Keratinocyte (primary cell): ENCODE measurements around the gene MBTD1. TPM values are rescaled to one million over a fixed set of nuclear protein-coding genes. Genes with fewer than 3 reads are reported as not detected.

ENCODE experiments used
- DNase-seq: peaks from one replicate; pipeline ENCODE4 v3.0.0-alpha.2; 2011; ENCODE audit warnings: low read depth, missing footprints, low spot score
- FAIRE-seq: peaks from 2 replicates; lab custom pipeline; 2011; peaks lifted over from hg19 to GRCh38; lab: Jason Lieb, UNC
- H2AFZ ChIP-seq: 2 replicates; pipeline ENCODE4 v1.6.0; 2012; ENCODE audit warnings: low read length, control low read depth, inconsistent platforms; ENCODE audit not compliant: control insufficient read depth
- H3K27ac ChIP-seq: 2 replicates; pipeline ENCODE4 v1.5.1; 2011; ENCODE audit warnings: low read length; ENCODE audit not compliant: control insufficient read depth, insufficient read depth
- H3K27me3 ChIP-seq: 3 replicates; pipeline ENCODE4 v1.6.0; 2011; ENCODE audit warnings: low read length; ENCODE audit not compliant: control insufficient read depth, insufficient read depth; ENCODE audit errors: extremely low read depth
- H3K36me3 ChIP-seq, 2 experiments: 2 replicates in 1 of 2; 3 replicates in 1 of 2; pipeline ENCODE4 v1.5.1; 2011; ENCODE audit warnings: low read length in 2 of 2, mild to moderate bottlenecking in 1 of 2; ENCODE audit not compliant: control insufficient read depth in 2 of 2, insufficient read depth in 2 of 2; ENCODE audit errors: extremely low read depth in 1 of 2
- H3K4me1 ChIP-seq: 3 replicates; pipeline ENCODE4 v1.5.1; 2011; ENCODE audit warnings: low read length; ENCODE audit not compliant: control insufficient read depth, insufficient read depth; ENCODE audit errors: extremely low read depth
- H3K4me2 ChIP-seq: 3 replicates; pipeline ENCODE4 v1.6.0; 2011; ENCODE audit warnings: low read depth, low read length; ENCODE audit not compliant: control insufficient read depth, insufficient read depth; ENCODE audit errors: extremely low read depth
- H3K4me3 ChIP-seq, 3 experiments: fragments of 200-600 bp in 1 of 3; sonication (generic) in 1 of 3; 2 replicates in 2 of 3; 3 replicates in 1 of 3; pipeline ENCODE4 v1.5.1; 2011 to 2016; ENCODE audit warnings: low read length in 3 of 3, mild to moderate bottlenecking in 3 of 3, control low read depth in 2 of 3, inconsistent platforms in 1 of 3, low read depth in 1 of 3, mixed read lengths in 1 of 3, mixed run types in 1 of 3, moderate library complexity in 1 of 3; ENCODE audit not compliant: control insufficient read depth in 2 of 3, insufficient read depth in 2 of 3; ENCODE audit errors: extremely low read depth in 1 of 3
- H3K79me2 ChIP-seq: 2 replicates; pipeline ENCODE4 v1.6.0; 2012; ENCODE audit warnings: low read length; ENCODE audit not compliant: control insufficient read depth, insufficient read depth
- H3K9ac ChIP-seq: 3 replicates; pipeline ENCODE4 v1.6.0; 2011; ENCODE audit warnings: low read length; ENCODE audit not compliant: control insufficient read depth, insufficient read depth; ENCODE audit errors: extremely low read depth
- H3K9me1 ChIP-seq: 3 replicates; pipeline ENCODE4 v1.6.0; 2011; ENCODE audit warnings: low read length; ENCODE audit not compliant: control insufficient read depth, insufficient read depth; ENCODE audit errors: extremely low read depth
- H3K9me3 ChIP-seq: 2 replicates; pipeline ENCODE4 v1.5.1; 2012; ENCODE audit warnings: low read depth, low read length; ENCODE audit not compliant: control insufficient read depth
- H4K20me1 ChIP-seq: 3 replicates; pipeline ENCODE4 v1.6.0; 2011; ENCODE audit warnings: low read length; ENCODE audit not compliant: control insufficient read depth, insufficient read depth; ENCODE audit errors: extremely low read depth
- CTCF ChIP-seq, 3 experiments: IDR thresholded peaks in 1 of 3; conservative IDR thresholded peaks in 1 of 3; optimal IDR thresholded peaks in 1 of 3; 2 replicates in 2 of 3; 3 replicates in 1 of 3; pipeline versions ENCODE3 to v1.5.1; 2011; ENCODE audit warnings: low read length in 3 of 3, mild to moderate bottlenecking in 3 of 3, moderate library complexity in 2 of 3, control low read depth in 1 of 3, inconsistent platforms in 1 of 3; ENCODE audit not compliant: insufficient read depth in 2 of 3; ENCODE audit errors: extremely low read depth in 1 of 3
- EZH2 ChIP-seq: IDR thresholded peaks from one replicate; pipeline ENCODE4 v1.6.1; 2012; ENCODE audit warnings: inconsistent platforms, mild to moderate bottlenecking, low read length, moderate library complexity
- dilution Hi-C: fragments of 300-500 bp; cut with MboI; formaldehyde crosslinking; loops from one replicate; pipeline ENCODE4 v1.7.0; 2020; ENCODE audit warnings: low sequenced_read_pairs; ENCODE audit not compliant: extremely low pct_ligation_motif_present
- polyA plus RNA-seq, 5 experiments: library from polyadenylated mRNA; depleted of rRNA in 3 of 5; stranded (reverse) in 3 of 5; stranded (forward) in 1 of 5; unstranded in 1 of 5; fragments of >200 nt; gene quantifications; 1 replicate in 1 of 5; 2 replicates in 3 of 5; 3 replicates in 1 of 5; pipeline versions ENCODE4 v1.2.1 to v1.2.3, GENCODE V29; 2011 to 2012; ENCODE audit warnings: missing spikeins in 2 of 5, low read depth in 1 of 5, low replicate concordance in 1 of 5

Gene MBTD1
- polyA plus RNA-seq, 1 donor (not counting 4 experiments of a cell fraction or from before 2014, with no cell fraction given), result 7.0 TPM

DNA sequence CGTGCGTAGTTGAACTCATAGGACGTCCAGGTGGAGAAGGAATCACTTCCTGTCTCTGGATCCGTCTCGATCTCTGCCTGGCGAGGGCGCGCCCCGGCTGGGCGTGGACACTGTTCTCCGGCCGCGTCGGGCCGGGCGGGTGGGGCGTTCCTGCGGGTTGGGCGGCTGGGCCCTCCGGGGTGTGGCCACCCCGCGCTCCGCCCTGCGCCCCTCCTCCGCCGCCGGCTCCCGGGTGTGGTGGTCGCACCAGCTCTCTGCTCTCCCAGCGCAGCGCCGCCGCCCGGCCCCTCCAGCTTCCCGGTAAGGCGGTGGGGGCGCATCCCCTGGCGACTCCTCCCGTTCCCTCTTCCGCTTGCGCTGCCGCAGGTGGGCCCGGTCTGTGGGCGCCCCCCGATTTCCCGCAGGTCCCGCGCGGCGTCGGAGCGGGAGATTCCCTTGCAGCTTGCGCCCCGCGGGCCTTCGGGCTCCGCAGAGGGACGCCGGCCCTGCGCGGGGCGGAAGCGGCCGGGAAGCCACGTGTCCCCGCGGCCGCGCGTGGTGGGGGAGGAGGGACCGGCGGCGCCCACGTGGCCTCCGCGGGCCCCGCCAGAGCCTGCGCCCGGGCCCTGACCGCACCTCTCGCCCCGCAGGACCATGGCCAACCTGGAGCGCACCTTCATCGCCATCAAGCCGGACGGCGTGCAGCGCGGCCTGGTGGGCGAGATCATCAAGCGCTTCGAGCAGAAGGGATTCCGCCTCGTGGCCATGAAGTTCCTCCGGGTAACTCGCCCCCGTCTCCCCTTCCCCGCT is 93.5 kb downstream of the MBTD1 start, which contains the start of gene NME2:
NME2 (plus strand) TSS at position 214 of the 789 bp plus-strand sequence; CDS start at position 634, 420 bp downstream.
- Histone ChIP-seq H3K9me3 (no peaks in the 10 kb centered on the region), H4K20me1 (peaks cover 3% of the 10 kb centered on the region), H3K36me3 (peaks cover 24 to 34% of the 10 kb centered on the region in 2 experiments), H3K27me3 (no peaks in the 10 kb centered on the region), H3K27ac (peak within 1 kb of the TSS; percentile 88), H3K4me2 (peak within 1 kb of the TSS; percentile 92), H3K9ac (peak within 1 kb of the TSS; percentile 96), H3K9me1 (no peaks in the 10 kb centered on the region), H2AFZ (peak within 1 kb of the TSS; percentile 82), H3K79me2 (peaks cover 26% of the 10 kb centered on the region), H3K4me3 (peak within 1 kb of the TSS; percentile 90 to 96 (median 95)), H3K4me1 (peaks cover 18% of the 10 kb centered on the region)
- DNase-seq, result peak; percentile 41
- FAIRE-seq, result peak; percentile 75
- peak in 1 of 3 experiments; percentile 17 for TF ChIP-seq CTCF (optimal IDR thresholded peaks at IDR 0.05 in 1 of 3, IDR thresholded peaks at IDR 0.05 in 1 of 3, conservative IDR thresholded peaks at IDR 0.05 in 1 of 3; ENCODE audit: extremely low read depth in 1 of 3, insufficient read depth in 2 of 3, low read length in 3 of 3)
- no peak for TF ChIP-seq EZH2
- dilution Hi-C loops, result no loop called here

GRCh38 chr17:51165680-51166197 is 94.1 kb downstream of the MBTD1 start:
- Histone ChIP-seq H3K27me3 (no peaks in the 10 kb centered on the region), H4K20me1 (peaks cover 3% of the 10 kb centered on the region), H3K9me3 (no peaks in the 10 kb centered on the region), H3K27ac (peak overlapping the region; percentile 88), H3K4me3 (peak overlapping the region; percentile 90 to 96 (median 95)), H2AFZ (peak overlapping the region; percentile 82), H3K79me2 (peaks cover 26% of the 10 kb centered on the region), H3K9me1 (no peaks in the 10 kb centered on the region), H3K4me1 (peaks cover 18% of the 10 kb centered on the region), H3K9ac (peak overlapping the region; percentile 96), H3K36me3 (peaks cover 24 to 31% of the 10 kb centered on the region in 2 experiments), H3K4me2 (peak overlapping the region; percentile 92)
- DNase-seq (no peak), FAIRE-seq (no peak)
- TF ChIP-seq CTCF (optimal IDR thresholded peaks at IDR 0.05 in 1 of 3, IDR thresholded peaks at IDR 0.05 in 1 of 3, conservative IDR thresholded peaks at IDR 0.05 in 1 of 3; ENCODE audit: extremely low read depth in 1 of 3, insufficient read depth in 2 of 3, low read length in 3 of 3), result no peak
- TF ChIP-seq EZH2, result no peak
- dilution Hi-C loops, result no loop called here
